ENCODE measurements around the gene ALK.

GRCh38 chr2:29390136-29390535 lies 531.2 kb downstream of the ALK start:
- TF ChIP-seq POLR2AphosphoS5 (IDR thresholded peaks at IDR 0.05) (no peak), POLR2A (IDR thresholded peaks at IDR 0.05) (no peak)
